H4 (cell line): ENCODE measurements around the gene GPR148. TPM values are rescaled to one million over a fixed set of nuclear protein-coding genes. Genes with fewer than 3 reads are reported as not detected.

Source experiments
- DNase-seq: peaks from one replicate; pipeline ENCODE4 v3.0.0-alpha.2; 2015; ENCODE audit warnings: low spot score
- total RNA-seq: library from RNA; depleted of rRNA; stranded (reverse); fragments of >200 nt; shearing (Covaris generic); gene quantifications from 2 replicates; pipeline ENCODE4 v1.2.3, GENCODE V29; 2014

Gene GPR148
- total RNA-seq, 1 experiment from 2014 or later: not detected

DNA sequence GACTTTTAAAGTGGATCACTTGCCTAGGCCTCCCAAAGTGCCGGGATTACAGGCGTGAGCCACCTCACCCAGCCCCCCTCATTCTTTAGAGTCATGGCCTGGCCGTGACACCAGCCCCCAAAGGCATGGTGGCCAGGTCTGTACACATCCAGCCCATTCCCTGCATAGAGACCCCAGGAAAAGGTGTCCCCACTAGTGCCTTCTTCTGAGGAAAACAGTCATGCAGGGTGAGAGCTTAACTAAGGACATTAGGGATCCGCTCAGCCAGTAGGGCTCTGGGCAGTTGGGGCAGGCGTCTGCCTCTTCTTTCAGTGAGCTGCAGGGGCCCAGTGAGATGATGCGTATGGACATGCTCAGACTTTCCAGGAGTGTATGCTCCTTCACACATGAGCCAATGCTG lies 20.8 kb downstream of the GPR148 start:
- no peak for DNase-seq

DNA sequence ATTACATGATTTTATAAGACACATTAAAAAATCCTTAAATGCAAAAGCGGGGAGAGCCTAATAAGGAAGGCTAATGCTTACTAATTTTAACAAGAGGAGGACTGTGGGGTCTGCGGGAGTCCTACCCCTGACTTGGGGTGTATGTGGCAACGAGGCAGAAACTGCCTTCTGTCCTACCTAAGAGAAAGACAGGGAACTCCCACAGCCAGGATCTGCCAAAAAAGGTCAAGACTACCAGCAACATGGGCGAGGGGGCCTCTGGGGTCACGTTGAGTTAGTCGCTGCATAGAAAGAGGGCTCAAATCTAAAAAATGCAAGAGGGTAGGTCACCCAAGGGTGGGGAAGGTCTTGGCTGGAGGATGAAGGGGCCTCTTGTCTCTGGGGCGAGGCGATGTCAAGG lies 25.9 kb downstream of the GPR148 start:
- no peak for DNase-seq

- no peak for DNase-seq
Observed at GRCh38 chr2:130755256-130756052, 26.6 kb downstream of the GPR148 start, which contains the start of gene AMER3. Gene AMER3 (plus strand): TSS chr2:130755540. CDS start chr2:130762073, 6,533 bp downstream.

DNA sequence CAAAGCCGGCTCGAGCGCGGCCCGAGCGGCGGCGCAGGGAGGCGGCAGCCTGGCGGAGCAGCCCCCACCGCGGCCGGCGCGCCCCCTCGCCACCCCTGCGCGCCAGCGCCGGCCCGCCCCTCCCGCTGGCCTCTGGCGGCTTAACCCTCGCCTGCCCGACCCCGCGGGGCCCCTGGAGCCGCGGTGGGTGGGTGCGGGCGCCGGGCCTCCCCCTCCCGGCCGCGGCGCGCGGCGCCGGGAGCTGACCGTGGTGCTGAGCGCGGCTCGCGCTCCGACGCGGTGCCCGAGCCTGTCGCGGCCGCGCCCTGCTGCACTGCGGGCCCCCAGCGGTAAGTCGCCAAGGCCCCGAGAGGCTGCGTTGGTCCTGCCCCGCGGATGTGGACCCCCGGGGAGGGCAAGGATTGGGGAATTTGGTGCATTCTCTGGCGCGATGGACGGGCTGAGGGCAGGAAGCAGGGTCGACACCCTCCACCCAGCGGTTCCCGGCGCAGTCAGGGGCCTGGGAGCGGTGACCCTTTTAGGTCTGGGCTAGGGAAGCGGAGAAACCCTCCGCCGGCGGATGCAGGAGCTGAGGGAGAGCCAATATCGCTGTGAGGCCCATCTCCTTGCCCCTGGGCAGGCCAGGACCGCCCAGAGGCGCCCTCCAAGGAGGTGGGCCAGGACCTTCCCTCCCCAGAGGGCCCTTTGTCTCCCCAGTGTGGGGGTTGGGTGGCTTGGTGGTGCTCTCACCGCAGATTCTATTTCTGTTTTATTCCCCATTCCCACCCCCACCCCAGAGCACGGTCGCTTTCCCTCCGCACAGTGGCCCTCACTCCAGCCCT lies 27.4 kb downstream of the GPR148 start:
- DNase-seq: no peak

GRCh38 chr2:130756874-130757668 lies 28.2 kb downstream of the GPR148 start:
- no peak for DNase-seq

GRCh38 chr2:130759906-130760753 lies 31.3 kb downstream of the GPR148 start:
- DNase-seq: peak; percentile 53

- DNase-seq: no peak
Observed at GRCh38 chr2:130760754-130761751, 32.2 kb downstream of the GPR148 start.

- DNase-seq: no peak
Observed at GRCh38 chr2:130762031-130762909, 33.4 kb downstream of the GPR148 start.

DNA sequence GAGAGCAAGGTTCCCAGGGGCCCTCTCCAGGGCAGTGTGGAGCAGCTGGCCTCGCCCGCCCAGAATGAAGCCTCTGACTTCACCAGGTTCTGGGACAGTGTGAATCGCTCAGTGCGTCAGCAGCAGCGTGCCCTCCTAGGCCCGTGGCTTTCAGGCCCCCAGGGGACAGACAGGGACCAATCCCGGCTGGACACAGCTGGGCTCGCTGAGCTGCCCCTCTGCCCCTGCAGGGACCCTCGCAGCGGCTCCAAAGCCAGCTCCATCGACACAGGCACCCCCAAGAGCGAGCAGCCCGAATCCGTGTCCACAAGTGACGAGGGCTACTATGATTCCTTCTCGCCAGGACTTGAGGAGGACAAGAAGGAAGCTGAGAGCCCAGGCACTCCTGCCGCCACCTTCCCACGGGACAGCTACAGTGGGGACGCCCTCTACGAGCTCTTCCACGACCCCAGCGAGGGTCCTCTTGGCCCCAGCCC lies 34.1 kb downstream of the GPR148 start:
- no peak for DNase-seq

DNA sequence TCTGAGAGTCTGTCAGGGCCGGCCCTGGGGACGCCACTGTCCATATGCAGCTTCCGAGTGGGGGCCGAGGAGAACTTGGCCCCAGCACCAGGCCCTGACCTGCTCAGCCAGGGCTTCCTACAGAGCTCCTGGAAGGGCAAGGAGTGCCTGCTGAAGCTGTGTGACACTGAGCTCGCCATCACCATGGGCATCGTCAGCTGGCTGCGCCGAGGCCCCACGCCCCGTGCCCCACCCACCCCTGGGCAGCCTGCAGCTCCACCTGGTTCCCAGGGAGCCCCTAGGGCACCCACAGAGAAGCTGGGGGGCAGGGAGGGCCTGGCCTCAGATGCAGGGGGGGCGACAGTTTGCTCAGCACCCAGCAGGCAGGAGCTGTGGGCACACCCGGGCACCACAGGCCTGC lies 34.5 kb downstream of the GPR148 start:
- DNase-seq: no peak

DNA sequence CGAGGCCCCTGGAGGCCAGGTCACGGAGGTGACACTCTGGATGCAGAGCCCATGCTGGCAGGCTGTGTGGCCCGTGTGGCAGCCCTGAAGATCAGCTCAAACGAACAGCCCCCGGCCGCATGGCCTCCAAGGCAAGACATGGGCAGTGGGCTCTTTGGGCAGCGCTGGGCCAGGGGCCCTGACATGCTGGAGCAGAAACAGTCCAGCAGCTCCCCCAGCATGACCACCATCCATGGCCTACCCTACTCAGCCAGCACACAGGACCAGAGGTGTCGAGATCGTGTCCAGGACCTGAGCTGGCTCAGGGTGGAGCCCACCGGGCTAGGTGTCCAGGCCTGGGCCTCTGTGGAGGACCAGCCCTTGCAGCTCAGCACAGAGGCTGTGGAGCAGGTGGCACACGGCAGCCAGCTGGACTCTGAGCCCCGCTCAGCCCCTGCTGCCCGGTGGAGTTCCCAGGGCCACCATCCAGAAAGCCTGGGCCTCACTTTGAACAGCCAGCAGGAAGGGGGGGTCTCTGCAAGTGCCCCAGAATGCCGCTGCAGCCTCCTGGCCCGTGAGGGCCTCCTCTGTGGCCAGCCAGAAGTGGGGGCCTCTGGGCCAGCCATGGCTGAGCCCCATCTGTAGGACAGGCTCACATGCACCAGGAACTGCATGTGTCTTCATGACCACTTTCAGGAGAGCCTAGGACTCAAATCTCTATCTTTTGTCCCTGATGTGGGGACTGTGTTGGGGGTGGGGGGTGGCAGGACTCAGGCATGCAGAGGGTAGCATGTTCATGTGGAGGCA lies 35.4 kb downstream of the GPR148 start:
- DNase-seq: no peak

DNA sequence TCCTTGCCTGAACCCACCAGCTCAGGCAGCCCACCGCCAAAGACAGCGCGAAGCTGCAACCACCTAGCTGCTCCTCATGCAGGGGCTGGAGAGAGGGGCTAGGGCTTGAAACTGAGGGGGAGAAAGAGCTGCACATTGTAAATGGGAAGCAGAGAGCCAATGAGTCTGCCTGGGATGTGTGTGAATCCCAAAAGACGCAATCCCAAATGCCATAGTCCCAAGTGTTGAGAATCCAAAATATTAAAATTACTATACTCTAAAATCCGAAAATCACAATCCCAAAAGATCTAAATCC lies 35.9 kb downstream of the GPR148 start:
- DNase-seq: no peak

GRCh38 chr2:130765464-130765863 lies 36.6 kb downstream of the GPR148 start:
- no peak for DNase-seq

DNA sequence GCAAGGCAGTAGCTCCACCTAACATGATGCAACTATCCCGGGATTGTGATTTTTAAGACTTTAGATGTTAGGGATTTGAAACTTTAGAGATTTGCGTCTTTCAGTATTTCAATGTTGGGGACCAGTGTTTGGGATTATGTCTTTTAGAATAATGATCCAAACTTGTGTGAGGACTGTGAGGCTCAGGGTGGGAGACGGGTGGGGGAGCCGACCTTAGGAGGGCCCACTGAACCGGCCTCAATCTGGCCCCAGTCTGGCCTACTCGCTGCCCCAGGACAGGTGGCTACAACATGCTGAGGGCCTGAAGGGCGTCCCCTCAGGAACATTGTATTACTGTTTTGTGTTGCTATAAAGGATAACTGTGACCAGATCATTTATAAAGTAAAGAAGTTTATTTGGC lies 37.2 kb downstream of the GPR148 start:
- no peak for DNase-seq

DNA sequence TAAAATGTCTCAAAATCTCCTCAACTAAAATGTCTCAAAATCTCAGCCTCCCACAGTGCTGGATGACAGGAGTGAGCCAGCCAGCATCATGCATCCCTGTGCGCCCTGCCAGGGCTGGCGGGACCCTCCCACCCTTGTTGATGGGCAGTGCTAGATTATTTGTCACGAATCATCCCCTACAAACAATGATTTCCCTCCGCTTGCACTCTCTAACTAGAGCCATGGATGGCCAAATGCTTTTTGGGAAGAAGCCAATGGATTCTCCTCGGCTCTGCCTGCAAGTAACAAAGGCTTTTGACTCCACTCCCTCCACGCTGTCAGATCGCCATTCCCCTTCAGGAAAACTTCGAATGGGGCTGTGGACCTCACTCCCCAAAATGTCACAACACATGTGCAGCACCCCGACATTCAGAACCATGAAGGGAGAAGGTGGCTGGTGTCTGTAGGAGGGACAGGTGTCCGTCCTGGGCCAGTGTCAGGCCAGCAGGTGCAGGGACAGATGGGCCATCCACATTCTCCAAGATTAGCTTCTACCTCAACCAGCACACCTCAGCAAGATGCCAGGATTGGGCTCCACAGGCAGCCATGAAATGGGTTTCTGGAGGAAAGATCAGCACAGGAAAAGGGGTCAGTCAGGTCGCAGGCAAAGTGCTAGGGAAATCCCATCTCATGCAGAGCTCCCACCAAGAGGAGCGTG lies 38.0 kb downstream of the GPR148 start:
- no peak for DNase-seq

DNA sequence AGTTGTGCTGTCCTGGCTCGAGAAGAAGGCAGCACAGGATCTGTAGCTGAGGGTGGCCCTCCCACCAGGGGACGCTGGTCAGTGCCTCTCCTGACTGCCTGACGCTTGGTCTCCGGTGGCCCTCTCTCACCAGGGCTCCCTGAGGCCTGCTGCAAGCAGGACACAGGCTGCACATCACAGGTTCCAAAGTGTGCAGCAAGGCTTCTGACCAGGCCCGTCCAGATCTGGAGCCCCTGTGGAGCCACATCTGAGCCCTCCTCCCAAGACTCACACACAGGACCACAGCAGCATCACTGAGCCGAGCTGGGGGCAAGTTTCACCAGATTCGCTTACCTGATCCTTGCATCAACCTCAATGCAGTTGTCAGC lies 38.5 kb downstream of the GPR148 start:
- no peak for DNase-seq

GRCh38 chr2:130768191-130768855 lies 39.5 kb downstream of the GPR148 start:
- no peak for DNase-seq
